NOMO-1 treated with dmso at 0.1 percent for 144 hours (cell line): ENCODE results near the gene OR2L5.

Source experiments
- DNase-seq: peaks from one replicate; lab custom pipeline; 2025; ENCODE audit not compliant: unreplicated experiment; lab: John Stamatoyannopoulos, UW

OR2L5 gene, protein sequence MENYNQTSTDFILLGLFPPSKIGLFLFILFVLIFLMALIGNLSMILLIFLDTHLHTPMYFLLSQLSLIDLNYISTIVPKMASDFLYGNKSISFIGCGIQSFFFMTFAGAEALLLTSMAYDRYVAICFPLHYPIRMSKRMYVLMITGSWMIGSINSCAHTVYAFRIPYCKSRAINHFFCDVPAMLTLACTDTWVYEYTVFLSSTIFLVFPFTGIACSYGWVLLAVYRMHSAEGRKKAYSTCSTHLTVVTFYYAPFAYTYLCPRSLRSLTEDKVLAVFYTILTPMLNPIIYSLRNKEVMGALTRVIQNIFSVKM

DNA sequence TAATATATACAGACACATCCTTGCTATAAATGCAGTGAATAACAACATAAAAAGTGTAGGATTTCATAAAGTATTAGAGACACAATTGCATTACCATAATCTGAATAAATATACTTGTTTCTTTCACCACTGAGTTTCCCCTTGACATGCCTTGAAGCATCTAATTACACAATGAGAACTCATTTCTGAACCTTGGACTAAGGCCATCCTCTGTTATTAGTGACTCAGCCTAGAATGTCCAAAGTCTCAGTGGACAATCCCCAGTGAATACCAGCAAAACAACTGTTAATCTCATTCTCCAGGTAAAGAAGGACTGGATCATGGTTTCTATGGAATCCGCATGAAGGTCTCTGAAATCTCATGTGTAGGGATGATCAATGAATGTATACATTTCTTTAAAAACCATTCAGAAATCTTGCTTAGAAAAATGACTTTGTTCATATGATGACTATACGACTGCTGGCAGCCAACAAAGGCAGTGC, at the start of gene OR2L5:
OR2L5 (plus strand) TSS at position 432 of the 482 bp plus-strand sequence. CDS start 8,288 bp downstream, outside the sequence.
- DNase-seq: no peak

DNA sequence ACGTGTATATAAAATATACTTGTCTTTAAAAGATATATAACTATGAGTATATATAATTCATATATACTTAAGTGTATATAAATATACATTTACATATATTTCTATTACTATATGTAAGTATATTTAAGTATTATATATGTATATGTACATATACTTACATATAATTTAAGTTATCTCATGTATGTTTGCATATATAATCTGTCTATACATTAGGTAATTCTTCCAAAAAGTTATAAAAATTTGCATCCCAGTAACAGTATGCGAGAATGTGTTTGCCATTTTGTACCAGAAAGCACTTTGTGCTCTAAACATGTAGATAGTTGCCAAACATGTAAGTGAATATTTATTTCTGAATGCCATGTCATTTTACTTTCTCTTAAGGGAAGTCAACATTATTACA, 48.5 kb upstream of the OR2L5 start, which contains the start of gene OR2AK2:
OR2AK2 (plus strand) TSS at position 301 of the 400 bp plus-strand sequence. CDS start 144 bp downstream, outside the sequence.
- DNase-seq: no peak

DNA sequence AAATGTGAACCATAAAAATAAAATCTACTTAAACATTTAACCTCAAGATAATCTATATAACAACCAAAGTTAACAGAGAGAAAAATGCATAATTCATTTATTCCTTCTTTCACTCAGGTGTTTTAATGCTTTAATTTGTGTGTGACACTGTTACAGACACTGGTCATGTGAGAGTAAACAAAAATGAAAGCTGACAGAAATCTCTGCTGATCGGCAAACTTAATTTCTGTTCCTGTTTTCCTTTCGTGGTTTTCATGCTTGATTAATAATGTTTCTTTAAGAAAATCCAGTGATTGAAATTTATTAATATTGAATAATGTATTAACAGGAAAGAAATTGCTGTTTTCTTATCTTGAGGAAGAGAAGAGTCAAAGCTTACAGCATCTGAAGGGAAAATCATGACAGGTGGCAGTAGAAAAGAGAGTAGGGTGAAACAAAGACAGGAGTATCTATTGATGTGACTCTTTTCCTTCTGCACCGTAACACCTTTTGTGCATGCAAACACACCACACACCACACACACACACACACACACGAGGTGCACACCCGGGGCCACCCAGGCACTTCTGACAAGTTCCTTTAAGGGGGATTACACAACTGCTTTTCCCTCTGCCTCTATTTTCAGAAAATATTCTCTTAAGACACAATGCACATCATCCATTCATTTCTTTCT, 46.8 kb upstream of the OR2L5 start:
- no peak for DNase-seq

DNA sequence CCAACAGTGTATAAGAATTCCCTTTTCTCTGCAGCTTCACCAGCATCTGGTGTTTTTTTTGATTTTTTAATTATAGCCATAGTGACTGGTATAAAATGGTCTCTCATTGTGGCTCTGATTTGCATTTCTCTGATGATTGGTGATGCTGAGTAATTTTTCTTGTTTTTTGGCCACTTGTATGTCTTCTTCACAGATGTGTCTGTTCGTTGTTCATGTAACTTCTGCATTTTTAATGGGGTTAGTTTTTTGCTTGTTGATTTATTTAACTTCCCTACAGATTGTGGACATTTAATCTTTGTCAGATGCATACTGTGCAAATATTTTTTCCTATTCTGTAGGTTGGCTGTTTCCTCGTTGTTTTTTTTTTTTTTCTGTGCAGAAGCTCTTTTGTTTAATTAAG, 20.5 kb upstream of the OR2L5 start:
- no peak for DNase-seq

DNA sequence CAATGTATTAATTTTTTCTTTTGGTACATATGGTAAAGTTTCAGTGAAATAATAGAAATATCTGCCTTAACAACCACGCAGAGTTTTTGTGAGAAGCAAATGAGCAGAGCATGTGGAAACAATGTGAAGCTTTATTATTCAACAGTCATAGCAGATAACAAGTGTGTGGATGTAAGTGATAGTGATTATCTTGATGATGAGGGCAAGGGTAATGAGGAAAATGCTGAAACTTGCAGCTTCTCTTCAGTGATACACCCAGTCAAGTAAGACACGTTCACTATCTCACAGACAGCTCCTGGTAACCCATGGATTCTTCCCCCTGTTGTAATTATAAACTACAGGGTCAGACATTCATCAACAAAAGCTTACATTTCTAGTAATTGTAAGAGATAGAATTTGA, 14.6 kb upstream of the OR2L5 start:
- no peak for DNase-seq

DNA sequence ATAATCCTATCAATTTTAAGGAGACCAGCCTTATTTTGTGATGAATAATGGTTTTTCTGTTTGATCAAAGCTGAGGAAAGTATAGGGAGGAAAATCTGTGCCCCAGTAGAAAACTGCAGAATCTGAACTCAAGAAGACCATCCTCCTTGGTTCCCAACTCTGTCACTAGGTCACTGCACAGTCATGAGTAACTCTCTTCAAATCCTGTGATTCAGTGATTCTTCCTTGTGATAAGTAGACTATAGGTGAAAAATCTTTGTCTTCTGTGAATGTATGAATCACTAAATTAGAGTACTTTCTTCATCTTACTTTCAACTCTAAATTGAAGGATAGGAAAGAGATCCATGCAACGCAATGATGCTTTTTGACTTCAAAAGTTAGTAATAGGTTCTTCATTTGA, 13.3 kb upstream of the OR2L5 start:
- no peak for DNase-seq

DNA sequence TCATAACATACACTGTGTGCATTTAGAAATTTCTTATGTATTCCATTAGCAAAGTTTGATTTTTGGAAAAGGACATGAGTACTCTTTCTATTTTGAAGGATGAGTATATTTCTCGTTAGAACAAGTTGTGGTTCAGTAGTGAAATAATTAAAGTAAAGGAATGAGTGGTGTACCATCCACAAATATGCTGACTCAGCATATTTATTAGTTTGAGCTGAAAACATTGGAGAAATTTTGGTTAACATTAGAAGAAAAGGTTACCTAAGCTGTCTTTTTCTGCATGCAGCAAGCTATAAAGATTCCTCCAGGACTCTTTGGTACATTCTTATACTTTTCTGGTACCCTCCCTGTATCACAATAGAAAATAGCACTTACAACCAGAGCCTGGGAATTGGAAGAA, 5.7 kb upstream of the OR2L5 start:
- no peak for DNase-seq

DNA sequence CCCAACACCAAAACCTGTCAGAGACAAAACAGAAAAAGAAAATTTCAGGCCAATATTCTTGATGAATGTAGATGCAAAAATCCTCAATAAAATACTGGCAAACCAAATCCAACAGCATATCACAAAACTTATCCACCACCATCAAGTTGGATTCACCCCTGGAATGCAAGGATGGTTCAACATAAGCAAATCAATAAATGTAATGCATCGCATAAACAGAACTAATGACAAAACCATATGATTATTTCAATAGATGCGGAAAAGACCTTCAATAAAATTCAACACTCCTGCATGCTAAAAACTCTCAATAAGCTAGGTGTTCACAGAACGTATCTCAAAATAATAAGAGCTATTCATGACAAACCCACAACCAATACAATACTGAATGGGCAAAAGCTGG, 3.8 kb upstream of the OR2L5 start:
- no peak for DNase-seq

DNA sequence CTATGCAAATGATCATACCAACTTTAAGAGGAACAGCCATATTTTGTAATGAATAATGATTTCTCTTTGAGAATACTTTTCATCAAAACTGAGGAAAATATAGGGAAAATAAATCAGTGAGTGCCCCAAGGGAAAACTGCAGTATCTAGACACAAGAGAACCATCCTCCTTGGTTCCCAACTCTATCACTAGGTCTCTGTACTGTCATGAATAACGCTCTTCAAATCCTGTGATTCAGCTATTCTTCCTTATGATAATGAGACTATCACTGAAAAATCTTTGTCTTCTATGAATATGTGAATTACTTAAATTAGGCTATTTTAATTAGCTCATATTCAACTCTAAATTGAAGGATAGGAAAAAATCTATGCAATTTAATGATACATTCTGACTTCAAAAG, 2.3 kb downstream of the OR2L5 start:
- no peak for DNase-seq

DNA sequence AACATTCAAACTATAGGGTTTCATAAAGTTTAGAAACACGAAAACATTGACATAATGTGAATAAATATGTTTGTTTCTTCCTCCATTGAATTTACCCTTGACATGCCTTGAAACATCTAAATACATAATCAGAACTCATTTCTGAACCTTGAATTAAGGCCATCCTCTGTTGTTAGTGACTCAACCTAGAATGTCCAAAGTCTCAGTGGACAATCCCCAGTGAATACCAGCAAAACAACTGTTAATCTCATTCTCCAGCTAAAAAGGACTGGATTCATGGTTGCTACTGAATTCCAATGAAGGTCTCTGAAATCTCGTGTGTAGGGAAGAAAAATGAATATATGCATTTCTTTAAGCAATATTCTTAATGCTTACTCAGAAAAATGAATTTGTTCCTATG, 16.3 kb downstream of the OR2L5 start, which contains the start of gene OR2L2:
OR2L2 (plus strand) TSS at position 301 of the 400 bp plus-strand sequence. CDS start 8,198 bp downstream, outside the sequence.
- DNase-seq: no peak

DNA sequence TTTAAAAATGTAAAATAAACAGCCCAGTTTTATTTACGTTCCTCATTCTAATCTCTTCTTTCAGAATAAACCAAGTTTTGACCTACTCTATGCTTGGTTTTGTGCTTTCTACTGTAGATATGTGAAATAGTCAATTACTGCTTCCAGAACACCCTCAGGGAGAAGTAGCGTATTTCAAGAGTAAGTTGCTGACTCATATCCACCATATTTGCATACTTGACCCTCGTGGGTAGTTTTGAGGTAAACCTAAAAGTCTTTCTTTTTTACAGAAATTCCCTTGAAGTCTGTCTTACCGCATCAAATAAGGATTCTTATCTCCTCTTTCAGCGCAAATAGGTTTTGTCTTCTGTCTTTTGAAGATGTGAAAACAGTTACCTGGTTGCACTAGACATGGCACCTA, 31.7 kb downstream of the OR2L5 start:
- no peak for DNase-seq

DNA sequence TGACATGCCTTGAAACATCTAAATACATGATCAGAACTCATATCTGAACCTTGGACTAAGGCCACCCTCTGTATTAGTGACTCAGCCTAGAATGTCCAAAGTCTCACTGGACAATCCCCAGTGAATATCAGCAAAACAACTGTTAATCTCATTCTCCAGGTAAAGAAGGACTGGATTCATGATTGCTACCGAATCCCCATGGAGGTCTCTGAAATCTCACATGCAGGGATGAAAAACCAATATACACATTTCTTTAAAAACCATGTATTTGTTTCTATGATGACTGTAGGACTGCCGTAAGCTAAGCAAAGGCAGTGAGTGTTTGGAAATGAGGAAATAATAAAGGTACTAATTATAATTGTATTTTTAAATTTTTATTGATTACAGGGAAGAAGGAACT, 33.1 kb downstream of the OR2L5 start, which contains the start of gene OR2L3:
OR2L3 (plus strand) TSS at position 301 of the 400 bp plus-strand sequence. CDS start 13,846 bp downstream, outside the sequence.
- DNase-seq: no peak

DNA sequence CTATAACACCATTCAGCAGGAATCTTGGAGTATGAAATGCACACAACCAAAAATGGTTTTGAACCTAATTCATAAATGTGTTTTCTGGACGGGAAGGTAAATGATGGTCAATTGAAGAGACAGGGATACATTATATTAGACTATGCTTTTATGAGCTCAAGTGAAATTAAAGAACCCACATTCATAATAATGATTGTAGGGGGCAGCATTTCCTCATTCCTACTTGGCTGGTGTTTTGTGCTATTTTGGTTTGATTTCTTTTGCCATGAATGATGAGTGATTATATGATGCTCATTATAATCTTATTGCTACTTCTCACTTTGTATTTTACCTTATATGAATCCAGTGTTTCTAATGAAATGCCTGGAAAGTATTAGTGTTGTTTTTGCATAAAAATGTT, 33.5 kb downstream of the OR2L5 start:
- no peak for DNase-seq

DNA sequence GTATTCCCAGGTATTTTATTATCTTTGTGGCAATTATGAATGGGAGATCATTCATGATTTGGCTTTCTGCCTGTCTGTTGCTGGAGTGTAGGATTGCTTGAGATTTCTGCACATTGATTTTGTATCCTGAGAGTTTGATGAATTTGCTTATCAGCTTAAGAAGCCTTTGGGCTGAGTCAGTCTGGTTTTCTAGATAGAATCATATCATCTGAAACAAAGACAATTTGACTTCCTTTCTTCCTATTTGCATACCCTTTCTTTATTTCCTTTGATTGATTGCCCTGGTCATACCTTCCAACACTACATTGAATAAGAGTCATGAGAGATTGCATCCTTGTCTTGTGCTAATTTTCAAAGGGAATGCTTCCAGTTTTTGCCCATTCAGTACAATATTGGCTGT, 41.2 kb downstream of the OR2L5 start:
- no peak for DNase-seq

DNA sequence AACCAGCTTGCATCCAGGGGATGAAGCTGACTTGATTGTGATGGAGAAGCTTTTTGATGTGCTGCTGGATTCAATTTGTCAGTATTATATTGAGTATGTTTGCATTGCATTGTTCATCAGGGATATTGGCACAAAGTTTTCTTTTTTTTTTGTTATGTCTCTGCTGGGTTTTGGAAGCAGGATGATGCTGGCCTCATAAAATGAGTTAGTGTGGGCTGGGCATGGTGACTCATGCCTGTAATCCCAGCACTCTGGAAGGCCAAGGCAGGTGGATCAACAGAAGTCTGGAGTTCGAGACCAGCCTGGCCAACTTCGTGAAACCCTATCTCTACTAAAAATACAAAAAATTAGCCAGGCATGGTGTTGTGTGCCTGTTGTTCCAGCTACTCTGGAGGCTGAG, 41.8 kb downstream of the OR2L5 start:
- no peak for DNase-seq

DNA sequence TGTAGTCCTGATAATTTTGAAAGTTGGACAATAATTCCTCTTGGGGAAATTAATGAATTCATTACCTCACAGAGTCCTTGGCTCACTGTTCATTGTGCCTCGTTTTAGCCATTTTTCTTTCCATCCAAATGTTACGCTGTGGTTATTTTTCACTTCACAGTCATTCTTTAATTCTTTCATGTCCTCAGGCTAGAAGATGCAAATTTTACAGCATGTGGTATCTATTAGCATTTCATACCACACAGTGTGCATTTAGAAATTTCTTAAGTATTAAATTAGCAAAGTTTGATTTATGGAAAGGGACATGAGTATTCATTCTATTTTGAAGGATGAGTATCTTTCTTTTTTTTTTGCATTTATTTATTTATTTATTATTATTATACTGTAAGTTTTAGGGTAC, 51.6 kb downstream of the OR2L5 start:
- DNase-seq: no peak

DNA sequence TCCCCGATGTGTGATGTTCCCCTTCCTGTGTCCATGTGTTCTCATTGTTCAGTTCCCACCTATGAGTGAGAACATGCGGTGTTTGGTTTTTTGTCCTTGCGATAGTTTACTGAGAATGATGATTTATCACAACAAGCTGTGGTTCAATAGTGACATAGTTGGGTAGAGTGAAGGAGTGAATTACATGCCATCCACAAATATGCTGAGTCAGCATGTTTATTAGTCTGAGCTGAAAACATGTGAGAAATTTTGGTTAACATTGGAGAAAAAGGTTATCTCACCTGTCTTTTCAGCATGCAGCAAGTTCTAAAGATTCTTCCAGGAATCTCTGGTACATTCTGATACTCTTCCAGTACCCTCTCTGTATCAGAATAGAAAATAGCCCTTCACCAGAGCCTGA, 52.1 kb downstream of the OR2L5 start:
- no peak for DNase-seq
